Esophagus muscularis mucosa (tissue), 3 donors: ENCODE data around the gene ZNF92.

Source experiments
- CTCF ChIP-seq, 3 experiments: fragments of 200-600 bp in 2 of 3; fragments of 450-650 bp in 1 of 3; sonication (generic) in 2 of 3; IDR thresholded peaks; one replicate each; pipeline ENCODE4 v1.5.1; 2017 to 2019; ENCODE audit warnings: antibody characterized with exemption in 3 of 3, mild to moderate bottlenecking in 2 of 3, moderate library complexity in 1 of 3
- POLR2AphosphoS5 ChIP-seq, 2 donors: sonication (generic); formaldehyde crosslinking; IDR thresholded peaks; one replicate each; pipeline ENCODE4 v1.6.1; 2017; ENCODE audit warnings: antibody characterized with exemption in 2 of 2

- no peak for TF ChIP-seq CTCF (IDR thresholded peaks at IDR 0.05)
- TF ChIP-seq POLR2AphosphoS5 (IDR thresholded peaks at IDR 0.05) = no peak
Observed at GRCh38 chr7:65379318-65379717, 5.7 kb downstream of the ZNF92 start.
